DMS79 (cell line): ENCODE results near the gene CFAP99.

ENCODE experiments used
- DNase-seq: peaks from one replicate; lab custom pipeline; 2025; lab: John Stamatoyannopoulos, UW

CFAP99 gene

GRCh38 chr4:2470791-2471190, 52.0 kb downstream of the CFAP99 start:
- DNase-seq = no peak

DNA sequence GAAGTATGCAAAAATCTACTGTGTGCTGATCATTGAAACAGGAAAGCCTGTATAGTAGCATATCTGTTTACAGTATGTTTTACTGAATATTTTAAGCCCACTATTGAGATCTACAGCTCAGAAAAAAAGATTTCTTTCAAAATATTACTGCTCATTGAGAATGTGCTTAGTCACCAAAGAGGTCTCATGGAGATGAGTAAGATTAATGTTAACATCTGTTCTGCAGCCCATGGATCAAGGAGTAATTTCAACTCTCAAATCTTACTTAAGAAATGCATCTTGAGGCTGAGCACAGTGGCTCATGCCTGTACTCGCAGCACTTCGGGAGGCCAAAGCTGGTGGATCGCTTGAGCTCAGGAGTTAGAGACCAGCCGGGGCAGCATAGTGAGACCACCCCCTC, 53.4 kb downstream of the CFAP99 start:
- DNase-seq = no peak

DNA sequence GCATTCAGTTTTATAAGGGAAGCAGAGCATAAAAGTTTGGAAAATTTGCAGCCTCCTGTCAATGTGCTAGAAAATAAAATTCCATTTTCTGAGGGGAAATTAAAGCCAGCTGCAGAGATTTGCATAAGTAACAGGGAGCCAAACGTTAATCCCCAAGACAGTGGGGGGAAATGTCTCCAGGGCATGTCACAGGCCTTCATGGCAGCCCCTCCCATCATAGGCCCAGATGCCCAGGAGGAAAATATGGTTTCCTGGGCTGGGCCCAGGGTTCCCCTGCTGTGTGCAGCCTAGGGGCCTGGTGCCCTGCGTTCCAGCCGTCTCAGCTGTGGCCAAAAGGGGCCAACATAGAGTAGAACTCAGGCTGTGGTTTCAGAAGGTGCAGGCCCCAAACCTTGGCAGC, 59.5 kb downstream of the CFAP99 start:
- no peak for DNase-seq

DNA sequence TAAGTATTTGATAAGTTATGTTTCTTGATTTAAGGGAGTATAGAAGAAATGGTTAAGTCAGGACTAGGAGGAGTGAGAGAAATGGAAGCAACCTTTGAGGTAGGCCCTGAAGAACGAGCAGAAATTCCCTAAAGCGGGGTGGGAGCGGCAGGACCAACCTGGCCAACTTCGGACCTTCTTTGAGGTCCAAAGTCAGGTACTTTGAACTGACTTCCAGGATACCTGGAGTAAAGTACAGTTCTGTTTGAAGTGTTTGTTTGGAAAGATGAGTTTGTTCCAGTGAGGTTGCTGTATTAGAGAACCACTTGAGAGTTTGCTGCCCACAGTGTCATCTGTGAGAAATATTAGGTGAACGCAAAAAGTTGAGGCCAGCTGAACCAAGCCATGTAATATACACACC, 61.9 kb downstream of the CFAP99 start:
- DNase-seq = no peak

DNA sequence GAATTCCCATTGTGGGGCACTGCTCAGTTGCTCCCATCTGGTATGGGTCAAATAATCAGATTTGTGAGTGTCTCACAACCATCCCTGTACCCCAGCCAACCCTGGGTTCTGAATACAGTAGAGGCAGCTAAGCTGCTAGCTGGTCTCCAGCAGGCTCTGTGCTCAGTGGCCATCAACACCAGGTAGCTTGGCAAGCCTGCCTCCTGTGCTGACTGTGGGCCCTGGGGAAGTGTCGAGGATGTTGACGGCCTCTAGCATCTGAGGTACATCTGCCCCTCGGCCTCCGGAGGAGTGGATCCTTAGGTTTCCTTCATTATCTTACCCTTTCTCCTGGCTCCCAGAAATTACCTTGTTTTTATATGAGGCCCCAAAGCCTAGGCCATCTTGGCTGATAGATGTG, 63.4 kb downstream of the CFAP99 start:
- no peak for DNase-seq

- DNase-seq = no peak
Measured at GRCh38 chr4:2482693-2483092, 63.9 kb downstream of the CFAP99 start.

GRCh38 chr4:2483237-2483636, 64.5 kb downstream of the CFAP99 start:
- DNase-seq = no peak

- no peak for DNase-seq
Measured at GRCh38 chr4:2484185-2484584, 65.4 kb downstream of the CFAP99 start.

- DNase-seq = no peak
Measured at GRCh38 chr4:2484993-2485392, 66.2 kb downstream of the CFAP99 start.

- DNase-seq = no peak
Measured at GRCh38 chr4:2485956-2486355, 67.2 kb downstream of the CFAP99 start.

GRCh38 chr4:2486981-2487380, 68.2 kb downstream of the CFAP99 start:
- no peak for DNase-seq

GRCh38 chr4:2487632-2488031, 68.9 kb downstream of the CFAP99 start:
- DNase-seq = no peak

DNA sequence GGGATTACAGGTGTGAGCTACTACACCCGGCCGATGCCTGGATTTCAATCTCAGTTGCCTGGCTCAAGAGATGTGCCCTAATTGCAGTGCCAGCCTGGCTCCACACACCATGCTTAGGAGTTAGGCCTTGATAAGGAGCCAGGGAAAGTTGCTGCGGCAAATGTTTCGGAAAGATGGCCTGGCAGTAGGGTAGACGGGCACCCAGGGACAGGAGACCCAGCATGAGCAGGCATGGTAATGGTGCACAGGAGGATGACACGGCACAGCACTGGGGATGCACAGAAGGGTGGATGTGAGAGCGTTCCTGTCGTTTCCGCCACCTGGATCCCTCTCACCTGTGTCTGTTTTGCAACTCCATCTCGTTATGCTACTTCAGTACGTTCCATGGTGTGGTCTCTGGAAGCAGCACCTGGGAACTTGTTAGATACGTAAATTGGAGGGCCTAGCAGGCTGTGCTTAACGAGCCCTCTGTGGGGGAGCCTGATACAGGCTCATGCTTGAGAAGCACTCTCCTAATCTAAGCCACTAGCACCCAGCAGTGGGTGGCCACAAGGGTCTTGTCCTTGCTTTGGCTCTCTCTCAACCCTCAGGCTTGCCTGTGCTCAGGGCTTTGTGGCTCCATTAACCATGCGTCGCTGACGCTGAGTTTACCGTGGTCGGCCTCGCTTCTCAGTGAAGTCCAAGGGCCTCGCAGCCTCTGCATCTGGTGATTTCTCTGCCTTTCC, 70.5 kb downstream of the CFAP99 start:
- peak; percentile 11 for DNase-seq

GRCh38 chr4:2489841-2490552, 71.2 kb downstream of the CFAP99 start:
- no peak for DNase-seq

GRCh38 chr4:2492970-2493369, 74.2 kb downstream of the CFAP99 start:
- DNase-seq = no peak

GRCh38 chr4:2494992-2495391, 76.2 kb downstream of the CFAP99 start:
- DNase-seq = no peak

DNA sequence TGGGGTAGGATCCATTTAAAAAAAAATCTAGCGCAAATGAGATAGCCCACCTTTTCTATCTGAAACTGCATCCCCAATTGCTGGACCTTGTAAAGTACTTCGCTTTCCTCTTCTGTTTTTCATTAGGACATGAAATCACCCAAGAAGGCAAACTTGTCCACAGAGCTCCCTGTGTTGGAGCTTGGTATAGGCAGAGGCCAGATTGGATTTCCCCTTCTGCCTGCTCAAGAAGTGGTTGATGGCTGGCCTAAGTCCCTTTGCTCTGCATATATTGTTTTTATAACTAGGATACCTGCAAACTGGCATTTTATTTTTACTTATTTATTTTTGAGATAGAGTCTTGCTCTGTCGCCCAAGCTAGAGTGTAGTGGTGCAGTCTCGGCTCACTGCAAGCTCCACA, 78.6 kb downstream of the CFAP99 start:
- no peak for DNase-seq

DNA sequence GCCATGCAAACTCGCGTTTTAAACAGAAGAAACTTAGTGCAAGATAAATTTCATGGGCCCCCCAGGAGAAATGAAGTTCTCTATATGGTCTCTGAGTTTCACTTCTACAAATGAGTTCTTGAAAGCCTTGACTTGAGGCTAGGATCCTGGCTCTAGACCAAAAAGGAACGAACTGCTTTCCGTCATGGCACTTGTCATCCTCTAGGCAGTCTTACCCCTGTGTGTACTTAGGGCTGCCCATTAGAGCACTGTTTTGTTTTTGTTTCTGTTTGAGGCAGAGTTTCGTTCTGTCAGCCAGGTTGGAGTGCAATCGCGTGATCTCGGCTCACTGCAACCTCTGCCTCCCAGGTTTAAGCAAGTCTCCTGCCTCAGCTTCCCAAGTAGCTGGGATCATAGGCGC, 79.2 kb downstream of the CFAP99 start:
- no peak for DNase-seq

DNA sequence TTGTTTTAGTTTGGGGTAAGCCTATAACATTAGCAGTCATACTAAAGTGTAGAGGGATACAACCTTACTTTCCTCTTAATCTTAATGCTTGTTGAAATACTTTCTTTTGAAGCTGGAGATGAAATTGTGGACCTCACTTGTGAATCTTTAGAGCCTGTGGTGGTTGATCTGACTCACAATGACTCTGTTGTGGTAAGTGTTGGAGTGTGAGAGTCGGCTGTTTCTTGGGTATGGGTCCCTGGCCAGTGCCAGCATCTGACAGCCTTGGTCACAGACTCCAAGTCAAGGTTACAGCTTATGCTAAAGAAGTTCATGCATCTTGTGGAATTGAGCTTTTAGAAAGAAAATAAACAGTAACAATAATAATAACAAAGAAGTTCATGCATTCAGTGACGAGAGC, 81.8 kb downstream of the CFAP99 start:
- no peak for DNase-seq

DNA sequence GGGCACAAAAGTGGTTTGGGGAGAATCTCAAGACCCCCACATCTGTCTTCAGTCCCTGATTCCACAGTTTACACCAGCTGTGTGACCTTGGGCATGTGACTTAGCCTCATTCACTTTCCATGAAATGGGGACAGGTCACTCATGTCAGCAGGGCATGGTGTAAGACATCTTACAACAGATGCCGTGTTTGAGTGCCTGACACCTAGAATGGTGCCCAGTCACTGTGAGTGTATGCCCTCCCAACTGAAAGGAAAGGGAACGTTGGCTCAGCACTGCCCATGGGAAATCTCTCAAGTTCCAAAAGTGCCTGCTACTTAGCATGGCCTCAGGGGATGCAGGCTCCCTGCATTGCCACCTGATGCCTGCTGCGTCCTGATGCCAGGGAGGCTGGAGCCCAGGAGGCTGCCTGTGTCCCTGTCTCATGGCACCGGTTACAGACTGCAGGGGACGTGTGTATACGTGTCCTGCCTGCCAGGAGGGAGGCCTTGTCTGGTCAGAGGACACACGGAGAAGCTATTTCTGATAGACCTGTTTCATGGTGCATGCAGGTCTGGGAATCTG, 82.4 kb downstream of the CFAP99 start:
- no peak for DNase-seq

DNA sequence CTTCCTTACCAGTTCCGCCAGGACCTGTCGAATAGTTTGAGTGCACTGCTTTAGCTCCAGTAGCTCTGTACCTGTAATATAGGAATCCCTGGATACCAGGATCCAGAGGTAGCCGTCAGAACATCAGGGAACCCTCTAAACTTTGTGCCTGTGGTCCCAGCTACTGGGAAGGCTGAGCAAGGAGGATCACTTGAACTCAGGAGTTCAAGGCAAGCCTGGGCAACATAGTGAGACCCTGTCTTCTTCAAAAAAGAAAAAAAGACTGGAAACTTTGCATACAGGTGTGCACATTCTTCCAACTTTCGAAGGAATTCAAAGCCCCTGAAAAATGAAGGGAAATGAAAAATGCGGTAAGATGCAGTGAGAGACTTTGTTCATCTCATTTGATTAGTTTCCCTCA, 85.1 kb downstream of the CFAP99 start:
- DNase-seq = no peak

DNA sequence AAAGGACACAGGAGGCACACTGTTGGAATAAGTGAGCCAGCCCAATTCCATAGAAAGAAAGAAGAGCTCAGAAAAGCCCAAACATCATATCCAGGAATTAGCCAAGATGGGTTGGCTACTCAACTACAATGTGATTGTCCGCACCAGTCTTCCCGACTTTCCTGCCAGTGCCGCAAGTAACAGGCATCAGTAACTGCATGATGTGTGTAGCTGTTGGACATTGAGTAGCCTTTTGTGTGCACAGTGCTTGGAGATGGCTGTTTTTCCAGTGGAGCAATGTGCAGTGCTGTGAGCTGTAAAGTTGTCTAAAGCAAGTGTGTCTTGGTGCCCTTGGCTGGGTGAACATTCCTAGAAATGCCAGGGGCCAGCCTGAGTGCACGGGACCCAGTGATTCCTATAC, 88.5 kb downstream of the CFAP99 start:
- no peak for DNase-seq

- DNase-seq = no peak
Measured at GRCh38 chr4:2507855-2508254, 89.1 kb downstream of the CFAP99 start.
